ENCODE data around the gene RAB30. TPM values are rescaled to one million over a fixed set of nuclear protein-coding genes. Genes with fewer than 3 reads are reported as not detected.

The RAB30 gene
- total RNA-seq, 1 donor from 2014 or later: 12.5 TPM

- no peak overlapping the region for H3K27ac ChIP-seq
- H3K36me3 ChIP-seq: no peaks in the 10 kb centered on the region
- ATAC-seq: no peak
- no peaks in the 10 kb centered on the region for H3K27me3 ChIP-seq
- DNase-seq: no peak
- no peaks in the 10 kb centered on the region for H3K9me3 ChIP-seq
- H3K4me1 ChIP-seq: peaks cover 15% of the 10 kb centered on the region
- TF ChIP-seq CTCF (IDR thresholded peaks at IDR 0.05): no peak
- no peak overlapping the region for H3K4me3 ChIP-seq
- intact Hi-C loops (cut with DNase I): no loop called here
Measured at GRCh38 chr11:83054001-83054400, 17.7 kb downstream of the RAB30 start.

- Histone ChIP-seq H3K4me1 (peaks cover 21% of the 10 kb centered on the region), H3K4me3 (no peak overlapping the region), H3K36me3 (no peaks in the 10 kb centered on the region), H3K27ac (peak overlapping the region; percentile 59), H3K27me3 (no peaks in the 10 kb centered on the region), H3K9me3 (no peaks in the 10 kb centered on the region)
- no peak for DNase-seq
- no peak for TF ChIP-seq CTCF (IDR thresholded peaks at IDR 0.05)
- intact Hi-C loops (cut with DNase I): no loop called here
- no peak for ATAC-seq
Measured at GRCh38 chr11:83051760-83052671, 19.7 kb downstream of the RAB30 start.

DNA sequence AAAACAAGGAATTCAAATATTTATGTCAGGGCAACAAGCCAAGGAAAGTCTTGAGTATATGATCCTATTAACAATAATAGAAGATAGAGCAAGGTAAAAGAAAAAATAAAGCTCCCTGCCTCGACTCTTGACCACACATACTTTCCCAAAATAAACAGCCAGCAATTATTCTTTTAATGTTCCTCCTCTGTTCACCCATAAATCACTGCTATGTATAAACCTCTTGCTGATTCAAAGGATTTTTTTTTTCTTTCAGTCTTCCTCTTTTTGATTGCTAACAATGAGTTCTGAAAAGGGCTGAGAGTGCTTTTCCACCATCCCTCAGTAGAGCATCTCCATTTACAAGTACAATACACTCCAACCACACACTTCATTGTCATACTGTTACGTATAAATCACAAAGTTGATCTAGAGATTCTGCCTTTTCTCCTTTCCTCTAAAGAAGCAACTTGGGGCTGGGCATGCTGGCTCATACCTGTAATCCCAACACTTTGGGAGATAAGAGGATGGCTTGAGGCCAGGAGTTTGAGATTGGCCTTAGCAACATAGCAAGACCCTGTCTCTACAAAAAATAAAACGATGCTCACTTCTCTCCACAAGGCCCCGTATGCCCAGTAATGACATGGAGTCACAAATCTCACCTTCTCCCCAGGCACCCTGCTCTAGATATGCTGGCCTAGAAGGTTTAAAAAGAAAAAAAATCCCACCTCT is 24.0 kb downstream of the RAB30 start:
- no peak for DNase-seq
- no peak overlapping the region for H3K27ac ChIP-seq
- intact Hi-C loops (cut with DNase I): no loop called here
- no peaks in the 10 kb centered on the region for H3K36me3 ChIP-seq
- peaks cover 19% of the 10 kb centered on the region for H3K4me1 ChIP-seq
- no peaks in the 10 kb centered on the region for H3K27me3 ChIP-seq
- no peak for ATAC-seq
- no peaks in the 10 kb centered on the region for H3K9me3 ChIP-seq
- no peak for TF ChIP-seq CTCF (IDR thresholded peaks at IDR 0.05)
- no peak overlapping the region for H3K4me3 ChIP-seq

DNA sequence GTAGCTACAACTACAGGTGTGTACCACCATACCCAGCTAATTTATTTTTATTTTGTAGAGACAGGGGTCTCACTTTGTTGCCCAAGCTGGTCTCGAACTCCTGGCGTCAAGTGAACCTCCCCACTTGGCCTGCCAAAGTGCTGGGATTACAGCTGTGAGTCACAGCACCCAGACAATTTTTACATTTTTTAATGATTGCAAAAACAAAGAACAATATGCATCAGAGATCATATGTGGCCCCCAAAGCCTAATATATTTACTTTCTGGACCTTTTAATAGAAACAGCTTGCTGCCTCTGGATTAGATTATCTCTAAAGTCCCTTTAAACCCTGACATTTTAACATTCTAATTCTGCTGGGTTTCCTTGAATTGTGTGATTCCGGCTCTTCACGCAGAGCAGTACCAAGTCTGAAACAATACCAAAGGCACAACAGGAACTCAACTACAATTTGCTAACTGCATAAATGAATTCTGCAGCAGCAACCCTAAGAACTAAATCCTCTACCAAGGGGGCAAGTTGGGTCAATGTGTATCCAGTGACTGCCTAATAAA is 25.0 kb downstream of the RAB30 start:
- TF ChIP-seq CTCF (IDR thresholded peaks at IDR 0.05): no peak

GRCh38 chr11:83044958-83045712 is 26.6 kb downstream of the RAB30 start:
- TF ChIP-seq CTCF (IDR thresholded peaks at IDR 0.05): no peak
- intact Hi-C loops (cut with DNase I): no loop called here
- Histone ChIP-seq H3K9me3 (no peaks in the 10 kb centered on the region), H3K27ac (no peak overlapping the region), H3K36me3 (no peaks in the 10 kb centered on the region), H3K4me3 (no peak overlapping the region), H3K27me3 (no peaks in the 10 kb centered on the region), H3K4me1 (peaks cover 7% of the 10 kb centered on the region)
- no peak for DNase-seq
- ATAC-seq: no peak

More for the DNA sequence above, 25.0 kb downstream of the RAB30 start:
- H3K4me1 ChIP-seq: peaks cover 9% of the 10 kb centered on the region
- H3K9me3 ChIP-seq: no peaks in the 10 kb centered on the region
- no peaks in the 10 kb centered on the region for H3K27me3 ChIP-seq
- intact Hi-C loops (cut with DNase I): no loop called here
- peak overlapping the region; percentile 4 for H3K27ac ChIP-seq
- H3K36me3 ChIP-seq: no peaks in the 10 kb centered on the region
- DNase-seq: no peak
- H3K4me3 ChIP-seq: no peak overlapping the region
- ATAC-seq: no peak
